KOPT-K1 (cell line): ENCODE measurements around the gene IFNA16.
"Not testable (repeated sequence)": the region's sequence is repeated elsewhere in the genome, so short reads cannot be mapped to it uniquely, and the experiment has no call there.

Experiments
- H3K27ac ChIP-seq: fragments of 200-600 bp; sonication (generic); 2 replicates; pipeline ENCODE4 v1.5.1; 2016; ENCODE audit warnings: antibody characterized with exemption, mild to moderate bottlenecking, low read depth, low read length; ENCODE audit not compliant: poor library complexity, severe bottlenecking
- H3K36me3 ChIP-seq: fragments of 200-600 bp; sonication (generic); 2 replicates; pipeline ENCODE4 v1.5.1; 2017; ENCODE audit warnings: antibody characterized with exemption, mild to moderate bottlenecking, low read length, moderate library complexity; ENCODE audit not compliant: insufficient read depth
- H3K9me3 ChIP-seq: fragments of 200-600 bp; sonication (generic); 2 replicates; pipeline ENCODE4 v1.5.1; 2017; ENCODE audit warnings: antibody characterized with exemption, low read length, mild to moderate bottlenecking; ENCODE audit not compliant: insufficient read depth, poor library complexity, severe bottlenecking

The IFNA16 gene

GRCh38 chr9:21217211-21217610 is at the start of gene IFNA16:
Gene IFNA16 (minus strand): TSS chr9:21217311. CDS start chr9:21217305, 6 bp downstream.
- not testable (repeated sequence) for H3K36me3 ChIP-seq, H3K27ac ChIP-seq, H3K9me3 ChIP-seq

GRCh38 chr9:21265421-21266189 is 48.5 kb upstream of the IFNA16 start:
- no peak overlapping the region for H3K27ac ChIP-seq
- no peaks in the 10 kb centered on the region for H3K36me3 ChIP-seq
- no peaks in the 10 kb centered on the region for H3K9me3 ChIP-seq

- no peak overlapping the region for H3K27ac ChIP-seq
- no peaks in the 10 kb centered on the region for H3K36me3 ChIP-seq
- H3K9me3 ChIP-seq: no peaks in the 10 kb centered on the region
Measured at GRCh38 chr9:21255538-21256212, 38.6 kb upstream of the IFNA16 start.

GRCh38 chr9:21252721-21253547 is 35.8 kb upstream of the IFNA16 start:
- H3K36me3 ChIP-seq: no peaks in the 10 kb centered on the region
- H3K27ac ChIP-seq: no peak overlapping the region
- no peaks in the 10 kb centered on the region for H3K9me3 ChIP-seq

GRCh38 chr9:21251638-21252037 is 34.5 kb upstream of the IFNA16 start:
- Histone ChIP-seq H3K27ac (no peak overlapping the region), H3K9me3 (no peaks in the 10 kb centered on the region), H3K36me3 (no peaks in the 10 kb centered on the region)

GRCh38 chr9:21251190-21251589 is 34.1 kb upstream of the IFNA16 start:
- Histone ChIP-seq H3K9me3 (no peaks in the 10 kb centered on the region), H3K27ac (no peak overlapping the region), H3K36me3 (no peaks in the 10 kb centered on the region)

- H3K36me3 ChIP-seq: no peaks in the 10 kb centered on the region
- H3K27ac ChIP-seq: no peak overlapping the region
- H3K9me3 ChIP-seq: no peaks in the 10 kb centered on the region
Measured at GRCh38 chr9:21244836-21245235, 27.7 kb upstream of the IFNA16 start.

GRCh38 chr9:21239911-21240310 is 22.8 kb upstream of the IFNA16 start, which contains the start of gene IFNA14:
Gene IFNA14 (minus strand): TSS chr9:21240005. CDS start chr9:21239935, 70 bp downstream.
- H3K36me3 ChIP-seq: no peaks in the 10 kb centered on the region
- H3K9me3 ChIP-seq: no peaks in the 10 kb centered on the region
- no peak within 1 kb of the TSS for H3K27ac ChIP-seq

GRCh38 chr9:21236360-21236714 is 19.2 kb upstream of the IFNA16 start:
- not testable (repeated sequence) for H3K9me3 ChIP-seq, H3K36me3 ChIP-seq, H3K27ac ChIP-seq

- H3K36me3 ChIP-seq, H3K9me3 ChIP-seq, H3K27ac ChIP-seq: not testable (repeated sequence)
Measured at GRCh38 chr9:21235468-21236359, 18.6 kb upstream of the IFNA16 start.

- Histone ChIP-seq H3K27ac (no peak overlapping the region), H3K9me3 (no peaks in the 10 kb centered on the region), H3K36me3 (no peaks in the 10 kb centered on the region)
Measured at GRCh38 chr9:21234153-21234687, 17.1 kb upstream of the IFNA16 start.

GRCh38 chr9:21233258-21233657 is 16.1 kb upstream of the IFNA16 start:
- no peaks in the 10 kb centered on the region for H3K9me3 ChIP-seq
- no peak overlapping the region for H3K27ac ChIP-seq
- no peaks in the 10 kb centered on the region for H3K36me3 ChIP-seq

- H3K9me3 ChIP-seq: no peaks in the 10 kb centered on the region
- H3K36me3 ChIP-seq: no peaks in the 10 kb centered on the region
- H3K27ac ChIP-seq: no peak within 1 kb of the TSS
Measured at GRCh38 chr9:21228122-21228521, 11.0 kb upstream of the IFNA16 start, which contains the start of gene IFNA17. Gene IFNA17 (minus strand): TSS chr9:21228222. CDS start chr9:21228173, 49 bp downstream.
